ENCODE results near the gene CNTNAP4. TPM values are rescaled to one million over a fixed set of nuclear protein-coding genes. Genes with fewer than 3 reads are reported as not detected.

CNTNAP4 gene
- total RNA-seq = not detected in 2 replicates

GRCh38 chr16:76276745-76277438 lies at the start of gene CNTNAP4:
Gene CNTNAP4, plus strand, starts transcription at chr16:76277401. Its CDS starts 262 bp downstream, at chr16:76277663.

All from epithelial cell of umbilical artery (primary cell).